GM19372 (cell line): Measurements from ENCODE around the gene FANCD2.
A peak's percentile ranks its signal among the peaks of the same experiment; 100 is the strongest.
"Not testable (repeated sequence)": the region's sequence is repeated elsewhere in the genome, so short reads cannot be mapped to it uniquely, and the experiment has no call there.

Experiments
- ATAC-seq: cut with Tn5 transposase; IDR thresholded peaks from one replicate; pipeline ENCODE4 v1.9.1; 2021; ENCODE audit warnings: mild to moderate bottlenecking, low read depth, moderate library complexity; ENCODE audit not compliant: unreplicated experiment

The FANCD2 gene

GRCh38 chr3:10093678-10094077 lies 67.4 kb downstream of the FANCD2 start:
- no peak for ATAC-seq

- ATAC-seq, result no peak
These were observed 72.8 kb downstream of the FANCD2 start for GRCh38 chr3:10099041-10099440.

- no peak for ATAC-seq
These were observed 80.7 kb downstream of the FANCD2 start for GRCh38 chr3:10106919-10107318.

- no peak for ATAC-seq
These were observed 81.9 kb downstream of the FANCD2 start, which contains the start of gene FANCD2OS for GRCh38 chr3:10108091-10108490. TSS of gene FANCD2OS (minus strand) at chr3:10108255. CDS start at chr3:10104774, 3,481 bp downstream.

GRCh38 chr3:10115326-10116137 lies 89.3 kb downstream of the FANCD2 start, which contains the start of gene BRK1:
TSS of gene BRK1 (plus strand) at chr3:10115675. CDS start at chr3:10115702, 27 bp downstream.
- ATAC-seq, result peak; percentile 90

GRCh38 chr3:10116138-10116460 lies 89.9 kb downstream of the FANCD2 start:
- ATAC-seq, result no peak

- ATAC-seq, result no peak
These were observed 90.7 kb downstream of the FANCD2 start for GRCh38 chr3:10116928-10117327.

GRCh38 chr3:10119376-10119775 lies 93.1 kb downstream of the FANCD2 start:
- no peak for ATAC-seq

- ATAC-seq, result no peak
These were observed 94.8 kb downstream of the FANCD2 start for GRCh38 chr3:10121064-10121463.

GRCh38 chr3:10122724-10123123 lies 96.5 kb downstream of the FANCD2 start:
- ATAC-seq, result no peak

- not testable (repeated sequence) for ATAC-seq
These were observed 109.6 kb downstream of the FANCD2 start for GRCh38 chr3:10135872-10136271.

GRCh38 chr3:10136426-10137005 lies 110.3 kb downstream of the FANCD2 start:
- ATAC-seq, result no peak

GRCh38 chr3:10137178-10137577 lies 110.9 kb downstream of the FANCD2 start:
- ATAC-seq, result no peak

- ATAC-seq, result no peak
These were observed 114.8 kb downstream of the FANCD2 start for GRCh38 chr3:10140996-10141546.

- ATAC-seq, result no peak
These were observed 116.7 kb downstream of the FANCD2 start for GRCh38 chr3:10142707-10143560.

GRCh38 chr3:10145685-10146084 lies 119.4 kb downstream of the FANCD2 start:
- no peak for ATAC-seq

- ATAC-seq, result no peak
These were observed 123.0 kb downstream of the FANCD2 start for GRCh38 chr3:10149226-10149625.

GRCh38 chr3:10150987-10151386 lies 124.8 kb downstream of the FANCD2 start:
- ATAC-seq, result no peak
